Measurements from ENCODE around the gene VPS13C. TPM values are rescaled to one million over a fixed set of nuclear protein-coding genes. Genes with fewer than 3 reads are reported as not detected.

The VPS13C gene
- polyA plus RNA-seq (ENCODE audit: insufficient read length in 4 of 4): 10 to 100 TPM; 33.6 to 59.9 (median 41.1) TPM

GRCh38 chr15:62060113-62060895 lies at the start of gene VPS13C:
VPS13C (minus strand) TSS chr15:62060447; CDS start chr15:62060374, 73 bp downstream.
- peak; percentile 88 to 90 (median 89) for DNase-seq (ENCODE audit: low read depth in 4 of 4, low spot score in 2 of 4)

DNA sequence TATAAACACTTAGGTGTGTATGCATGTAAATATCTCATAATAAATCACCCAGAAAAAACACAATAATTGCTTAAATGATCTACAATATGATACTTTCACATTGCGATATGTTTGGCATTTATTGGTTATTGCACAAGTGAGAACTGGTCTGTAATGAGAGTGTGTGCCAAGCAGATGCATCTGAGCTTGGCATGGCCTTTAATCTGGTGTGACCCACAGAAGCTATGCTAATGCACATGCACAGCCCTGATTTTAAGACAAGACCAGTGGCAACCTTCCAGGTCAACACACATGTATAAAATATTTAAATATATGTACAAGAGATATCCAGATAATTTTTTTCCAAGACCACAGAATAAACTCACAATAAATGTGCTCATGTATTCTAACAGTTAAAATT lies 49.2 kb upstream of the VPS13C start:
- DNase-seq (ENCODE audit: low read depth in 4 of 4, low spot score in 2 of 4): no peak

DNA sequence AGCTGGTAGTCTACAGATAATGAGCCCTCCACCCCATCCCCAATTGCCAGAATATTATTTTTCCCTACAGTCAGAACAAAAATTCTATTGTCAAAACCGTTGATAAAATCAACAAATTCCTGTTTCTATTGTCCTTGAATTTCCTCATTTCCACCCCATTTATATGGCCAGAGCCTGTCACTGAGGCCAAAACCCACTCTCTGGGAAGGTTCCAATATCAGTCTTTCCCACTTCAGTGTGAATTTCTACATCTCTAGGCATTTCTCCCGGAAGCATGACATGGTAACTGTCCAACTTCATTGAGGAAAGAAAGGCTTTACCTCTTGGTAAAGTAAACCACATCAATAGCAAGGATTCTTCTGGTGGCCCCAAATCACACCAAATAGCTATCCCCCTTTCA lies 48.2 kb upstream of the VPS13C start:
- no peak for DNase-seq (ENCODE audit: low read depth in 4 of 4, low spot score in 2 of 4)

GRCh38 chr15:62107571-62108121 lies 47.4 kb upstream of the VPS13C start:
- DNase-seq (ENCODE audit: low read depth in 4 of 4, low spot score in 2 of 4): no peak

GRCh38 chr15:62106096-62106495 lies 45.8 kb upstream of the VPS13C start:
- no peak for DNase-seq (ENCODE audit: low read depth in 4 of 4, low spot score in 2 of 4)

- DNase-seq (ENCODE audit: low read depth in 4 of 4, low spot score in 2 of 4): no peak
Measured at GRCh38 chr15:62105266-62105665, 45.0 kb upstream of the VPS13C start.

- no peak for DNase-seq (ENCODE audit: low read depth in 4 of 4, low spot score in 2 of 4)
Measured at GRCh38 chr15:62104846-62105245, 44.6 kb upstream of the VPS13C start.

- no peak for DNase-seq (ENCODE audit: low read depth in 4 of 4, low spot score in 2 of 4)
Measured at GRCh38 chr15:62104401-62104800, 44.2 kb upstream of the VPS13C start.

DNA sequence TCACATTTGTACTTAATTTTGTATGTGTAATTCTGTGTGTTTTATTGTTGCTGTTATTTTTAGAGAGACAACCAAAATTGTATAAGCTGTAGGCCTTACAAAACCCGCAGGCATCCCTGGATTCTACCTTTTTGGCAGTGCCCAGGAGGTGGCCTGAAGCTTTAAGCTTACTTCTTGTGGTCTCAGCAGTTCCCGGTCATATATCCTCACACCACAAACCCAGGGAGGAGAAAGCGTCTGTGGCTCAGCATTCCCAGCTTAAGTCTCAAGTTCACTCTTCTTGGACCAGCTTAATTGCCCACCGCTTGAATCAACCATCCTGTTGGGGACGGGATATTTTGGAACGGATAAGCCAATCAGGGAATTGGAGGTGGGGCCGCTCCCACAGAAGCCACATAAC lies 43.2 kb upstream of the VPS13C start:
- no peak for DNase-seq (ENCODE audit: low read depth in 4 of 4, low spot score in 2 of 4)

- DNase-seq (ENCODE audit: low read depth in 4 of 4, low spot score in 2 of 4): no peak
Measured at GRCh38 chr15:62099094-62099601, 38.9 kb upstream of the VPS13C start.

GRCh38 chr15:62094388-62094787 lies 34.1 kb upstream of the VPS13C start:
- DNase-seq (ENCODE audit: low read depth in 4 of 4, low spot score in 2 of 4): no peak

DNA sequence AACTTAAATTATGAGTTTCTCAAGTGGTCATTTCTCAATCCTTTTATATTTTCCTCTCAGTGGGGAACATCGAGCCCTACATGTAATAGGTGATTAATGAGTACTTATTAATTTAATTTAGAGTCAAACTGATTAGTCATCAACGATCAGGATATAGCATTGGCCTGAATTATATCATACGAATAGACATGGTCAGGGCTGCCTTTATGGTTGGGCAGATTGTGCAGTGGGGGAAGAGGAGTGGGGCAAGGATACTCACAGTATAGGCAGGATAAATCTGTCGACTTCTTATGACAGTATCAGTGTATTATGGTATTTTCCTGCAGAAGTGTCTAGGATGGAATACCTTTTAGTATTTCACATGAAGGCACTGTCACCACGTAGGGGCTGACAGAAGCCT lies 33.6 kb upstream of the VPS13C start:
- no peak for DNase-seq (ENCODE audit: low read depth in 4 of 4, low spot score in 2 of 4)

DNA sequence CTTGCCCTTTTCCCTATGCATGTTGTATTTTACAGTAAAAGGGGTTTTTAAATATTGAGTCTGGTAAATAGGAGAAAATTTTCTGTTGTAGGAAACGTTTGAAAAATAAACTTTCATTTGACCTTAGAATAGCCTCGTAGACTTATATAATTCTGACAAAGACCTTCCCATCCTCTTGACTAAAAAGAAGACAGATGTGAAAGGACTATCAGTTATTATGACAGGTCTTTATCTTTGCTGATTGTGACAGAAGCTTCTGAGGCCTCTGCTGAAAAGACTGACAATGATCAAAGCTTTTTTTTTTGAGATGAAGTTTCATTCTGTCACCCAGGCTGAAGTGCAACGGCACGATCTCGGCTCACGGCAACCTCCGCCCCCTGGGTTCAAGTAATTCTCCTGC lies 30.7 kb upstream of the VPS13C start:
- DNase-seq (ENCODE audit: low read depth in 4 of 4, low spot score in 2 of 4): no peak

DNA sequence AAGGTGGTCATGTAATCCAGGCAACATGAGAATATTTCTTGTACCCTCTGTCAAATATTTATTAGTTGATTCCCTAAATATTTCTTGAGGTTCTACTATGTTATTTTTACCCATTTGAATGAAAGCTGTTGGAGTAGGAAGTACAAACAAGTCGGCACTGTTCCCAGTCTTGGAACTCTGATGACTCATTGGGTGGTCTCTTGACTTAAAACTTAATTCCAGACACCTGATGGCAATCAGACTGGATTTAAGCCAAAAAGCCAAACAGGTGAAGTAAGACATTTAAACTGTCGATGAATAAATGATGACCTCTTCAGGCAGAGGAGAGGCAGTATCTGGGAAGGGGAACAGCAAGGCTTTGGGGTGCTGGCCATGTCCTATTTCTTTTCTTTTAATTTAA lies 29.4 kb upstream of the VPS13C start:
- DNase-seq (ENCODE audit: low read depth in 4 of 4, low spot score in 2 of 4): no peak

GRCh38 chr15:62088353-62088693 lies 28.1 kb upstream of the VPS13C start:
- DNase-seq (ENCODE audit: low read depth in 4 of 4, low spot score in 2 of 4): no peak

DNA sequence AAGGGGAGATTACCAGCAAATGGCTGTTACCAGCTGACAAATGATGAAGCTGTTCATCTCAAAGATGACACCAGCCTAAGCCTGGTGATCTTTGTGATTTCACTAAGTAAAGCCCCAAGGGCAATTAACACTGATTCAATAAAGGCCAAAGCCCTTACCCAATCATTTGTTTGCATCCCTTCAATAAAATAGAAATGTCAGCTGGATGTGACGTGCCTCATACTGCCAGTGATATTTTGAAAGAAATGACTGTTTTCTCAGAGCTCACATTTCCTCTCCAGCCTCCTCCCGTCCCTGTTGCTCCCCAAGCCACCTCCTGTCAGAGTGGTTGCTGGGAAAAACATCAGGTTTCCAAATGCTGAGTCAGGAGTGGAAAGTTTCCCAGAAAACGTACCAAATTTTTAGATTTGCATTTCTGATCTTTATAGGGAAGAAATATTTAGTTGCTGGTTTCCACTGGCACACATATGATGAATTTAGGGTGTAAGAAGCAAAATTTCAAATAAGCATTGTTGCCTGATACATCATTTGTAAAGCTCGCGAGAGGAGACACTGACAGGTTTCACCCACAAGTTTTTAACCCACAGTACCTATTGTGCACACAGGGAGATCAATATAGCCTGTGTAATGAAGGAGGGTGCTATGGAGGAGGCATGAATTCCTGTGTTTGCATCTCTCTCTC lies 27.6 kb upstream of the VPS13C start:
- no peak for DNase-seq (ENCODE audit: low read depth in 4 of 4, low spot score in 2 of 4)

- no peak for DNase-seq (ENCODE audit: low read depth in 4 of 4, low spot score in 2 of 4)
Measured at GRCh38 chr15:62085740-62086139, 25.5 kb upstream of the VPS13C start.

DNA sequence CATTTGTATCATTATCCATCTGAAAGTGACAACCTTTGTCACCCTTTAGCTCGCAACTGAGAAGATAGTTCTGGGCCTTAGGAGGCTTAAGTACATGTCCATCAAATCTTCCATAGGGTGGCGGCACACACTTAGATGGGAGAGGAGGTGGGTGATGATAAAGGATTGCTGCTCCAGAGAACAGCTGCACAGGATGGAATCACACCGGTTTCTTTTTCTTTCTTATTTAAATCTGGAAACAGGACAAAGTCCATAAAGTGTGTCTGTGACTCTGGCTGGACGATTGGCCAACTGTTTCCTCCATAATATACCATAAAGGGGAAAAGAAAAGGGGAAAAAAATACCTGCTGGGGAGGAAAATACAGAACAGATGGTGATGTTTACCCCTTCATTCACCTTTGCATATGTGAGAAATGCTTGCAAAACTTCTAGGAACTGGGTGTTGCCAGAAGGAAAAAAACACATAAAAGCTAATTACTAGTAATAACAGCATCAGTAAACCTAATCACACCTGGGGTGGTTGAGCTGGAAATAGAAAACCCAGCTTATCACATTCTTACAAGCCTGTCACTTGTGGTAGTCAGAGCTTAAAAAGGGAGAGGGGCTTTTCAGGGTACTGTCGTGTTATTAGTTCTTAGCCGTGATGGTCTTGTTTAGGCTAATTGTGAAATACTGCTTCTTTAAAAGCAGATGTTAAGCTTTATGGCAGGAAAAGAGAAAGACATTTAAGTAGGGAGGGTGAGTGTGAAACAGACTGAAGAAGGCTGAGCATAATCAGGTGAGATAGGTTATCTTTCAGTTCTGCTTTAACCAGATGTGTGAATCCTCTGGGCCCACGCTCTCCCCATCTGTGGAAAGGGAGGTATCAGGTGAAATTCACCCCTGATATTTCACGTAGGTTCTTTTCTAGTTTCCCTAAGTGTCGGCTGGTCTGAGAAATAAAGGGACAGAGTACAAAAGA lies 23.2 kb upstream of the VPS13C start:
- no peak for DNase-seq (ENCODE audit: low read depth in 4 of 4, low spot score in 2 of 4)

DNA sequence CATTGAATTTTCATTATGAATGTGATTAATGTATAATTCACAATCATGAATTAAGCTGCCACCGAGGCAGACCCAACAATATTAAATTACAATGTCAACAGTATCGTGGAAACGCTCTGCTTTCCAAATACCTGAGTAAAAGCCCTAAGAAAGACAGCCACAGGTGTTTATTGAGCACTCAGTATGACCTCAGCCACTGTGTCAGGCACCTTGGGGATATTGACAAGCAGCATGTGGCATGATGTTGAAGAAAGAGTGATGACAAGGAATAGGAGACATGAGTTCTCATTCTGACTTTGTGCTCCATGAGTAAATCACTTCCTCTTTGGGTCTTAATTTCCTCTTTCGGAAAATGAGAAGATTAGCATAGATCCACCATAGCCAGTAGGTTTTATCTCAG lies 19.3 kb upstream of the VPS13C start:
- no peak for DNase-seq (ENCODE audit: low read depth in 4 of 4, low spot score in 2 of 4)

- no peak for DNase-seq (ENCODE audit: low read depth in 4 of 4, low spot score in 2 of 4)
Measured at GRCh38 chr15:62075595-62076277, 15.5 kb upstream of the VPS13C start.

All from left renal cortex interstitium (tissue), 4 donors.